T47D (cell line): ENCODE data around the gene NDUFS6.
"Not testable (repeated sequence)": the region's sequence is repeated elsewhere in the genome, so short reads cannot be mapped to it uniquely, and the experiment has no call there.

Experiments
- DNase-seq, 2 experiments: peaks; one replicate each; pipeline versions ENCODE4 v3.0.0 to v3.0.0-alpha.2; 2011 to 2012; ENCODE audit warnings: low read depth in 1 of 2, low spot score in 1 of 2
- JUND ChIP-seq: IDR thresholded peaks from 2 replicates; pipeline ENCODE4 v1.6.1; 2012; ENCODE audit warnings: low read depth
- in situ Hi-C: cut with HindIII; loops from 2 replicates; pipeline ENCODE4 v1.10.0; 2016; ENCODE audit warnings: low sequenced_read_pairs, low pct_unique_long_range_greater_than_20kb

The NDUFS6 gene

GRCh38 chr5:1781107-1781506 lies 20.1 kb upstream of the NDUFS6 start:
- no peak for DNase-seq
- TF ChIP-seq JUND, result no peak
- in situ Hi-C loops, result no loop called here

- in situ Hi-C loops, result no loop called here
- no peak for TF ChIP-seq JUND
- no peak for DNase-seq
These were observed 19.4 kb upstream of the NDUFS6 start for GRCh38 chr5:1781726-1782384.

GRCh38 chr5:1782385-1783215 lies 18.6 kb upstream of the NDUFS6 start:
- TF ChIP-seq JUND, result no peak
- in situ Hi-C loops, result no loop called here
- DNase-seq, result no peak

- DNase-seq, result no peak
- in situ Hi-C loops, result no loop called here
These were observed 18.0 kb upstream of the NDUFS6 start for GRCh38 chr5:1783216-1783554.

GRCh38 chr5:1784197-1785050 lies 16.8 kb upstream of the NDUFS6 start:
- no peak for DNase-seq
- in situ Hi-C loops, result no loop called here
- TF ChIP-seq JUND, result no peak

More at GRCh38 chr5:1783216-1783554, 18.0 kb upstream of the NDUFS6 start:
- no peak for TF ChIP-seq JUND

GRCh38 chr5:1785062-1785461 lies 16.1 kb upstream of the NDUFS6 start:
- no peak for TF ChIP-seq JUND
- DNase-seq, result no peak
- in situ Hi-C loops, result no loop called here

- in situ Hi-C loops, result no loop called here
- TF ChIP-seq JUND, result no peak
These were observed 15.2 kb upstream of the NDUFS6 start for GRCh38 chr5:1785984-1786383.

GRCh38 chr5:1786621-1787471 lies 14.4 kb upstream of the NDUFS6 start:
- TF ChIP-seq JUND, result no peak
- in situ Hi-C loops, result no loop called here

More at GRCh38 chr5:1785984-1786383, 15.2 kb upstream of the NDUFS6 start:
- no peak for DNase-seq

GRCh38 chr5:1787472-1788047 lies 13.6 kb upstream of the NDUFS6 start:
- TF ChIP-seq JUND, result no peak
- DNase-seq, result no peak
- in situ Hi-C loops, result no loop called here

More at GRCh38 chr5:1786621-1787471, 14.4 kb upstream of the NDUFS6 start:
- no peak for DNase-seq

GRCh38 chr5:1788200-1788599 lies 13.0 kb upstream of the NDUFS6 start:
- in situ Hi-C loops, result no loop called here
- no peak for TF ChIP-seq JUND

GRCh38 chr5:1788828-1789227 lies 12.4 kb upstream of the NDUFS6 start:
- in situ Hi-C loops, result no loop called here
- TF ChIP-seq JUND, result no peak
- no peak for DNase-seq

More at GRCh38 chr5:1788200-1788599, 13.0 kb upstream of the NDUFS6 start:
- DNase-seq, result no peak

GRCh38 chr5:1789438-1789833 lies 11.8 kb upstream of the NDUFS6 start:
- peak in 1 of 2 experiments; percentile 76 for DNase-seq
- in situ Hi-C loops, result not testable (repeated sequence)
